Mesothelial cell of epicardium (in vitro differentiated cells): ENCODE data around the gene CACNA1E. TPM values are rescaled to one million over a fixed set of nuclear protein-coding genes. Genes with fewer than 3 reads are reported as not detected.

Source experiments
- DNase-seq, 2 experiments: peaks; one replicate each; pipeline ENCODE4 v3.0.0; 2021; ENCODE audit warnings: low spot score in 2 of 2; ENCODE audit not compliant: unreplicated experiment in 2 of 2
- H3K27ac Mint-ChIP-seq: 2 replicates; pipeline ENCODE4 v1.8.0; 2021; ENCODE audit warnings: mixed read lengths
- H3K27me3 Mint-ChIP-seq: 2 replicates; pipeline ENCODE4 v1.8.0; 2021; ENCODE audit warnings: low read depth, mixed read lengths
- H3K36me3 Mint-ChIP-seq: 2 replicates; pipeline ENCODE4 v1.8.0; 2021; ENCODE audit warnings: mixed read lengths
- H3K4me1 Mint-ChIP-seq: 2 replicates; pipeline ENCODE4 v1.8.0; 2021; ENCODE audit warnings: mixed read lengths
- H3K4me3 Mint-ChIP-seq: 2 replicates; pipeline ENCODE4 v1.8.0; 2021; ENCODE audit warnings: mild to moderate bottlenecking, moderate library complexity, mixed read lengths
- H3K9me3 Mint-ChIP-seq: 2 replicates; pipeline ENCODE4 v1.8.0; 2021; ENCODE audit warnings: mixed read lengths
- CTCF ChIP-seq: fragments of 200-600 bp; sonication (generic); IDR thresholded peaks from one replicate; pipeline ENCODE4 v1.5.0; 2021; ENCODE audit warnings: antibody characterized with exemption; ENCODE audit not compliant: unreplicated experiment
- total RNA-seq: library from RNA; stranded (reverse); gene quantifications from 3 replicates; pipeline ENCODE4 v1.2.1, GENCODE V29; 2021

The CACNA1E gene
- total RNA-seq, 1 donor from 2014 or later = 0.60 TPM

GRCh38 chr1:181475580-181475979 is 7.7 kb upstream of the CACNA1E start:
- DNase-seq = no peak
- Mint-ChIP-seq H3K36me3 (no peaks in the 10 kb centered on the region), H3K9me3 (no peaks in the 10 kb centered on the region), H3K27me3 (peaks cover 29% of the 10 kb centered on the region), H3K4me3 (no peak overlapping the region), H3K4me1 (no peaks in the 10 kb centered on the region), H3K27ac (no peak overlapping the region)
- TF ChIP-seq CTCF = no peak

GRCh38 chr1:181476581-181476980 is 6.7 kb upstream of the CACNA1E start:
- Mint-ChIP-seq H3K9me3 (no peaks in the 10 kb centered on the region), H3K36me3 (no peaks in the 10 kb centered on the region), H3K27me3 (peaks cover 39% of the 10 kb centered on the region), H3K4me3 (no peak overlapping the region), H3K27ac (no peak overlapping the region), H3K4me1 (no peaks in the 10 kb centered on the region)
- DNase-seq = no peak
- TF ChIP-seq CTCF = no peak

- H3K9me3 Mint-ChIP-seq = no peaks in the 10 kb centered on the region
- no peaks in the 10 kb centered on the region for H3K36me3 Mint-ChIP-seq
- DNase-seq = no peak
- TF ChIP-seq CTCF = no peak
- no peak overlapping the region for H3K27ac Mint-ChIP-seq
- H3K4me1 Mint-ChIP-seq = peaks cover 5% of the 10 kb centered on the region
- H3K27me3 Mint-ChIP-seq = peaks cover 48% of the 10 kb centered on the region
- no peak overlapping the region for H3K4me3 Mint-ChIP-seq
These were observed 5.0 kb upstream of the CACNA1E start for GRCh38 chr1:181478306-181478705.

GRCh38 chr1:181479137-181479745 is 4.1 kb upstream of the CACNA1E start:
- Mint-ChIP-seq H3K4me1 (peaks cover 10% of the 10 kb centered on the region), H3K27ac (no peak overlapping the region), H3K4me3 (no peak overlapping the region), H3K9me3 (no peaks in the 10 kb centered on the region), H3K36me3 (no peaks in the 10 kb centered on the region), H3K27me3 (peaks cover 54% of the 10 kb centered on the region)
- TF ChIP-seq CTCF = peak; percentile 51
- no peak for DNase-seq

- Mint-ChIP-seq H3K4me1 (peaks cover 18% of the 10 kb centered on the region), H3K4me3 (peak overlapping the region; percentile 59), H3K27ac (no peak overlapping the region), H3K9me3 (no peaks in the 10 kb centered on the region), H3K27me3 (peaks cover 82% of the 10 kb centered on the region), H3K36me3 (no peaks in the 10 kb centered on the region)
- TF ChIP-seq CTCF = no peak
- no peak for DNase-seq
These were observed 1.3 kb upstream of the CACNA1E start for GRCh38 chr1:181482001-181482430.
